HG02623 (cell line): Measurements from ENCODE around the gene MAGI3.
"Not testable (repeated sequence)": the region's sequence is repeated elsewhere in the genome, so short reads cannot be mapped to it uniquely, and the experiment has no call there.

ENCODE experiments used
- ATAC-seq: cut with Tn5 transposase; IDR thresholded peaks from one replicate; pipeline ENCODE4 v1.9.1; 2021; ENCODE audit warnings: moderate library complexity; ENCODE audit not compliant: unreplicated experiment

MAGI3 gene

GRCh38 chr1:113557187-113557586, 166.9 kb downstream of the MAGI3 start:
- no peak for ATAC-seq

GRCh38 chr1:113565621-113566020, 175.3 kb downstream of the MAGI3 start:
- ATAC-seq, result no peak

DNA sequence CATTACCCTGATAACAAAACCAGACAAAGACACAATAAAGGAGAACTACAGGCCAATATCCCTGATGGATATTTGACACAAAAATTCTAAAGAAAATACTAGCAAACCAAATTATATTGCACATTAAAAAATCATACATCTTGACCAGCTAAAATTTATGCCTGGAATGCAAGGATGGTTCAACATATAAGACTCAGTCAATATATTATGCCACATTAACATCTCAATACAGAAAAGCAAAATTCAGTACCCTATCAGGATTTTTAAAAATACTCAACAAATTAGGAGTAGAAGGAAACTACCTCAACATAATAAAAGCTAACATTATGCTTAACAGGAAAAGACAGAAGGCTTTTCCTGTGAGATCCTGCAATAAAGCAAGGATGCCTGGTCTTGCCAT, 177.1 kb downstream of the MAGI3 start:
- no peak for ATAC-seq

GRCh38 chr1:113575744-113576260, 185.5 kb downstream of the MAGI3 start:
- ATAC-seq, result not testable (repeated sequence)

GRCh38 chr1:113576271-113576670, 186.0 kb downstream of the MAGI3 start:
- ATAC-seq, result no peak

DNA sequence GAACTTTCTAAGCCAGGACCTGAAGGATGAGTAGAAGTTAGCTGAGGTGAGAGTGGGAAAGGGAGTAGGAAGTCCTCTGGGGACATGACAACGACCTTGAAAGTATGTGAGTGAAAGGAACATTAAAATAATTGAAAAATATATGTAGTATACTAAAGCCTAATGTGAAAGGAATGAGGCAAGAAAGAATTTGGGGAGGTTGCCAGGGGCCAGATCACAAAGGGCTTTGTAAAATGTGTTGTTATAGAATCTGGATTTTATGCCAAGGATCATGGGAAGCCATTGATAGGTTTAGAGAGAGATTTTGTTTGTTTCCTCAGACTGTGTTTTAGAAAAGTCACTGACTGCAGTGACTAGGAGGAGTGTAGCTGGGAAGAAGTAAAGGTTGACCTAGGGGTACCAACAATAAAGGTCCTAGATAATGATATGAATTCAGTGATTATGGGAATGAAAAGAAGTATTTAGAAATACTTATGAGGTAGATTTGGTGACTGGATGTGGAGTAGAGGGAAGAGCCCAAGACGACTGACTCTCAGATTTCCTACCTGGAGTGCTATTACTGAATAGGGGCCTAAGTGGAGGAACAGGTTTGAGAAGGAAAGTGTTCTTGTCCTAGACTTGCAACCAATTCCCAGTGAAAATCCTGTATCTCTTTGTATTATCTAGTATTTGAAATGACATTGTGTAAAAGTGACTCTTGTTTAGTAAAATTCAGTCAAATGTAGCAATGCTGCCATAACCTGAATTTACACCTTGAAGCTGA, 189.1 kb downstream of the MAGI3 start:
- no peak for ATAC-seq

DNA sequence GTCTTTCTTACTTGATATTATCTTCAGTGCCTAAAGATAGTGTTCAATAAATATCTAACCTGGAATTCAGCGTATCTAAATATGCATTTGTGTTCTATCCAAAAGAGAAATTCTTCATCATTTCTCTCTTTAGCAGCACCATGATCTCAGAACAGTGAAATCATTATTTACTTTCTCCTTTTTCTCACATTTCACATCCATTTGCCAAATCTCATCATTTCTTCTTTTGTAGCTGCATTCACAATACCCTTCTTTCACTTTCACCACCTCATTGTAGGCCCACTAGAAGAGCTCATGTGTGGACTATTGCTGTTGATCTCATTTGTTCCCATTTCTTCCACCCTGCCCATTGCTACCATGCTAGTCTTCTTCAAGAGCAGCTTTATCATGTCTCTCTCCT, 191.0 kb downstream of the MAGI3 start:
- no peak for ATAC-seq

GRCh38 chr1:113582084-113582483, 191.8 kb downstream of the MAGI3 start:
- no peak for ATAC-seq

GRCh38 chr1:113587475-113587874, 197.2 kb downstream of the MAGI3 start:
- no peak for ATAC-seq

GRCh38 chr1:113592230-113592629, 201.9 kb downstream of the MAGI3 start:
- no peak for ATAC-seq

DNA sequence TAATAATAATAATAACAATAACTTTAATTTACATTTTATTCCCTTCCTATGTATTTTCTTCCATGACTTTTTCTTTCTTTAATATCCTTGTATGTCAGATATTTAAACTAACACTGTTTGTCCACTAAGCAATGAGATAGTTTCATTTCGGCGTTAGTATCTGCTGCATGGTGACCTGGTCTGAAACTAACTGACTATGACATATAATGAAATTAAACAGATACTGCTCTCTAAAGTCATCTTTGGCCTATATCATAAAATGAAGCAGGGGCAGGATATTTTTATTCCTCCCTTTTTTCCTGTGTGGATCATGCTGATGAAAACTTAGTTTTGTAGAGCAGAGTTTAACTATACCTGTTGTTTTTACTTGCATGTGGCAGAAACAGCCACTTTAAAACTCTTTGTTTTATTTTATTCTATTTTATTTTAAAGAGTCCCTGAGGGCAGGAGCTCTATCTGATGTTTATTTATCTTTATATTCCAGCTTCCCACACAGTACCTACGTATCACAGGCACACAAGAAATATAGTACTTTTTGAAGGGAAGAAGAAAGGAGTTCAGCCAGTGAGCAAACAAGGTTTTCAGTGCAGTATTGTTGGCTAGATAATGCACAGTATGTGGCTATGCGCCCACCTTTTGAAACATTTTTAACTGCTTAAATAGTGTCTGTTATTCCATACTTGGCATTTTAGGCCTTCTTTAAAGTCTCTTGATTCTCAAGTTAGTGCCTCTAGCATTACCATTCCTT, 203.4 kb downstream of the MAGI3 start:
- no peak for ATAC-seq

GRCh38 chr1:113604466-113604865, 214.2 kb downstream of the MAGI3 start:
- not testable (repeated sequence) for ATAC-seq

DNA sequence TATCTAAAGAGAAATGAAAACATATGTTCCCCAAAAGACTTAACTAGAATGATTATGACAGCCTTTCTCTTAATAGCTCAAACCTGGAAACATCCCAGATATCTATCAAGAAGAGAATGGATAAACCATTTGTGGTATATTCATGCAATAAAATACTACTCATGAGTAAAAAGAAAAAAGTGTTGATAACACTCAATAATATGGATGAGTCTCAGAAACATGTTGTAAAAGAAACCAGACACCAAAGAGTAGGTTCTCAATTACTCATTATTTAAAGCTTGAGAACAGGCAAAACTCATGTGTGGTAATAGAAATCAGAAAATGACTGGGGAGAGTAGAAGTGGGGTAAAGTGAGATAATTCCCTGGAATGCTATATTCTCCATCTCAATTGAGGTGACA, 214.8 kb downstream of the MAGI3 start:
- ATAC-seq, result no peak

DNA sequence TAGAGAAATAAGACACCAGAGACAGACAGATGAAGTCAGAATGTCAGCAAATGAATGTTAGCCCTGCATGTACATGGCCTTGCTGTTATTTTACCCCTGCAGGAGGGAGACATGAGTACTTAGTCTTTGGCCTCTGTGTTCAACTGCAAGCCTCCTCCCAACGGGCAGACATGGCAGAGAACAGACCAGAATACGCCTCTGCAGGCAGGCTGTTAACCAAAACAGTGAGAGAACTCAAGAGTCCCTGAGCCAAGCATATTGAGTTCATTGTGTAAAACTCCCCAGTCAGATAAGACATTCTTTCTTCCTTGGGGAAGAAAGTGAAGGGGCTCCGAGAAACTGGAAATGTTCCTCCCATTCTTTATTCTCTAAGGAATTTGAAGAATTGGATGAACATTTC, 218.1 kb downstream of the MAGI3 start:
- ATAC-seq, result no peak

GRCh38 chr1:113610372-113610771, 220.1 kb downstream of the MAGI3 start:
- no peak for ATAC-seq

- no peak for ATAC-seq
Measured at GRCh38 chr1:113615425-113615824, 225.1 kb downstream of the MAGI3 start.

DNA sequence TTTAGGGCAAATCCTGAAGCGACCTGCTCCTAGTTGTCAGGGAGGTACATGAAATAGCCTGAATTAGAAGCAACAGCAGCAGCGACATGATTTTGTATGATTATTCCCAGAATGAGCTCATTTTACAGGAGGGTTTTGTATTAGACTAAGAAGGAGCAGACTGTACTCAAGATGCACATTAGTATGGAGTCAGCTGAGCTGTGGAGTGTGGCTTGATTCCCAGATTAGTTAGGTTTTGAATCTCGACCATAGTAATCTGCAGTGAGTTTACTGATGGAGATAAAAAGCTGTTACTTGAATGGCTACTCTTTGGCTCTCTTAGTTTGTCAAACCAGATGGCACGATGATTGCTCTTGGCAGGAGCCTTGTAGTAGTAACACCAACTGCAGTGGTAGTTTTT, 225.8 kb downstream of the MAGI3 start:
- no peak for ATAC-seq

- no peak for ATAC-seq
Measured at GRCh38 chr1:113617438-113618141, 227.3 kb downstream of the MAGI3 start.

DNA sequence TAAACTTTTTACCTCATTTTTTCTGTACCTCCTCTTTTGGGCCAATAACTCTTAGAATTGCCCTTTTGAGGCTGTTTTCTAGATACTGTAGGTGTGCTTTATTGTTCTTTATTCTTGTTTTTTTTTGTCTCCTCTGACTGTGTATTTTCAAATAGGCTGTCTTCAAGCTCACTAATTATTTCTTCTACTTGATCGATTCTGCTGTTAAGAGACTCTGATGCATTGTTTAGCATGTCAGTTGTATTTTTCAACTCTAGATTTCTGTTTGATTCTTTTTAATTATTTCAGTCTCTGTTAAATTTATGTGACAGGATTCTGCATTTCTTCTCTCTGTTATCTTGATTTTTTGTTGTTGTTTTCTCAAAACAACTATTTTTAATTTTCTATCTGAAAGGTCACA, 238.7 kb downstream of the MAGI3 start:
- ATAC-seq, result no peak

- ATAC-seq, result no peak
Measured at GRCh38 chr1:113630340-113631327, 240.3 kb downstream of the MAGI3 start.
